H1 (cell line): ENCODE results near the gene ASXL2. TPM values are rescaled to one million over a fixed set of nuclear protein-coding genes. Genes with fewer than 3 reads are reported as not detected.

Source experiments
- EP300 ChIP-seq, 2 experiments: IDR thresholded peaks; 1 replicate in 1 of 2; 2 replicates in 1 of 2; pipeline ENCODE4 v1.6.1; 2011 to 2012; ENCODE audit warnings: low read depth in 2 of 2, low read length in 2 of 2, mild to moderate bottlenecking in 2 of 2, borderline replicate concordance in 1 of 2, inconsistent platforms in 1 of 2, moderate library complexity in 1 of 2
- KDM5A ChIP-seq: fragments of 200-600 bp; IDR thresholded peaks from 2 replicates; pipeline ENCODE4 v1.7.1; 2012; ENCODE audit warnings: mild to moderate bottlenecking, low read length, inconsistent platforms, mixed read lengths
- NANOG ChIP-seq: IDR thresholded peaks from 2 replicates; pipeline ENCODE4 v1.6.1; 2011; ENCODE audit warnings: low read length, low read depth, mild to moderate bottlenecking, inconsistent platforms; ENCODE audit not compliant: insufficient read depth, poor library complexity, severe bottlenecking
- RBBP5 ChIP-seq: IDR thresholded peaks from 2 replicates; pipeline ENCODE4 v1.7.1; 2012; ENCODE audit warnings: low read depth, mild to moderate bottlenecking, inconsistent platforms, low read length, moderate library complexity, borderline replicate concordance
- RFX5 ChIP-seq: IDR thresholded peaks from 2 replicates; pipeline ENCODE4 v1.6.1; 2011; ENCODE audit warnings: low read depth, low read length, improper control_type of control experiment, borderline replicate concordance
- polyA plus RNA-seq, 7 experiments: library from polyadenylated mRNA; depleted of rRNA in 3 of 7; stranded (reverse) in 5 of 7; unstranded in 2 of 7; fragments of >200 nt in 5 of 7; fragments of 200-250 nt in 2 of 7; gene quantifications; 1 replicate in 5 of 7; 2 replicates in 1 of 7; 4 replicates in 1 of 7; pipeline versions ENCODE4 v1.2.1 to v1.2.3, GENCODE V29; 2011 to 2013; ENCODE audit warnings: missing spikeins in 2 of 7, mixed read lengths in 2 of 7
- total RNA-seq: library from RNA; stranded (reverse); fragmentation: NEBNext Ultra II Directional; extraction: Animal tissue kit (Norgen Biotek cat#: 25700); gene quantifications from 2 replicates; pipeline ENCODE4 v1.2.1, GENCODE V29; 2021
- TF ChIP-seq, protein P1 (sequence below): IDR thresholded peaks from 2 replicates; pipeline ENCODE4 v1.6.1; 2011; ENCODE audit warnings: low read length, improper control_type of control experiment
- TF ChIP-seq, protein P2 (sequence below): IDR thresholded peaks from 2 replicates; pipeline ENCODE4 v1.6.1; 2012; ENCODE audit warnings: inconsistent platforms

Gene ASXL2
- total and polyA plus RNA-seq, 2 of the 8 experiments (the other 6 are each of a cell fraction or from before 2014, with no cell fraction given): 7.2 to 41.3 TPM

DNA sequence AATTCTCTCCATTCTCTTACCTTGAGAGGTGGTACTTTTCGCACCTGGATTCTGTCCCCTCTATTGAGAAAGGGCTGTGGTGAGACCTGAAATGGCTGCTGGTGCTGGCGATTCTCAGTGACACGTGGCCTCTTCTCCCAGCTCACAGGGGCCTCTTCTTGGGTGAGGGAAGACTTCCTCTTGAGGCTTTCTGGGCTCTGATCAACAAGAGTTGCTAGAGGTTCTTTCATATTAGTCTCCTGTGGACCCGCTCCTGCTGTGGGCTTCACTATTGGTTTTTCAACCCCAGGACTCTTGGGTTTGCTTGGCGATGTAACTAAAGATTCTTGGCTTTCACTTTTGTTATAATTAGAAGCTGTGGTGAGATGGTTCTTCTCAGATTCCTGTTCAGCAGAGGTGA lies 128.6 kb downstream of the ASXL2 start (continued):
- no peak for TF ChIP-seq EP300 (IDR thresholded peaks at IDR 0.05; ENCODE audit: borderline replicate concordance in 1 of 2, low read depth in 2 of 2, low read length in 2 of 2)
- TF ChIP-seq, protein P1, sequence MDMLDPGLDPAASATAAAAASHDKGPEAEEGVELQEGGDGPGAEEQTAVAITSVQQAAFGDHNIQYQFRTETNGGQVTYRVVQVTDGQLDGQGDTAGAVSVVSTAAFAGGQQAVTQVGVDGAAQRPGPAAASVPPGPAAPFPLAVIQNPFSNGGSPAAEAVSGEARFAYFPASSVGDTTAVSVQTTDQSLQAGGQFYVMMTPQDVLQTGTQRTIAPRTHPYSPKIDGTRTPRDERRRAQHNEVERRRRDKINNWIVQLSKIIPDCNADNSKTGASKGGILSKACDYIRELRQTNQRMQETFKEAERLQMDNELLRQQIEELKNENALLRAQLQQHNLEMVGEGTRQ: no peak
- TF ChIP-seq NANOG: no peak
- TF ChIP-seq, protein P2, sequence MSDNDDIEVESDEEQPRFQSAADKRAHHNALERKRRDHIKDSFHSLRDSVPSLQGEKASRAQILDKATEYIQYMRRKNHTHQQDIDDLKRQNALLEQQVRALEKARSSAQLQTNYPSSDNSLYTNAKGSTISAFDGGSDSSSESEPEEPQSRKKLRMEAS: no peak
- TF ChIP-seq KDM5A: no peak
- no peak for TF ChIP-seq RBBP5
- TF ChIP-seq RFX5: no peak
